ENCODE data around the gene PRDM16.

- TF ChIP-seq CTCF (IDR thresholded peaks at IDR 0.05) (no peak), POLR2A (IDR thresholded peaks at IDR 0.05) (no peak)
Measured at GRCh38 chr1:3215198-3216014, 146.4 kb downstream of the PRDM16 start.
